NB4 (cell line): Measurements from ENCODE around the gene RPL41.
"Not testable (repeated sequence)": the region's sequence is repeated elsewhere in the genome, so short reads cannot be mapped to it uniquely, and the experiment has no call there.

Experiments used
- MYC ChIP-seq: IDR thresholded peaks from 2 replicates; pipeline ENCODE4 v1.6.1; 2011; ENCODE audit warnings: low read depth, low read length
- POLR2A ChIP-seq: IDR thresholded peaks from 2 replicates; pipeline ENCODE4 v1.6.1; 2011; ENCODE audit warnings: mild to moderate bottlenecking; ENCODE audit not compliant: insufficient read length; ENCODE audit errors: extremely low read depth
- TF ChIP-seq, protein P1 (sequence below): IDR thresholded peaks from one replicate; pipeline ENCODE4 v1.5.1; 2012; ENCODE audit warnings: low read depth, low read length
- TF ChIP-seq, protein P2 (sequence below): IDR thresholded peaks from 2 replicates; pipeline ENCODE4 v1.6.1; 2011; ENCODE audit warnings: low read depth, low read length

DNA sequence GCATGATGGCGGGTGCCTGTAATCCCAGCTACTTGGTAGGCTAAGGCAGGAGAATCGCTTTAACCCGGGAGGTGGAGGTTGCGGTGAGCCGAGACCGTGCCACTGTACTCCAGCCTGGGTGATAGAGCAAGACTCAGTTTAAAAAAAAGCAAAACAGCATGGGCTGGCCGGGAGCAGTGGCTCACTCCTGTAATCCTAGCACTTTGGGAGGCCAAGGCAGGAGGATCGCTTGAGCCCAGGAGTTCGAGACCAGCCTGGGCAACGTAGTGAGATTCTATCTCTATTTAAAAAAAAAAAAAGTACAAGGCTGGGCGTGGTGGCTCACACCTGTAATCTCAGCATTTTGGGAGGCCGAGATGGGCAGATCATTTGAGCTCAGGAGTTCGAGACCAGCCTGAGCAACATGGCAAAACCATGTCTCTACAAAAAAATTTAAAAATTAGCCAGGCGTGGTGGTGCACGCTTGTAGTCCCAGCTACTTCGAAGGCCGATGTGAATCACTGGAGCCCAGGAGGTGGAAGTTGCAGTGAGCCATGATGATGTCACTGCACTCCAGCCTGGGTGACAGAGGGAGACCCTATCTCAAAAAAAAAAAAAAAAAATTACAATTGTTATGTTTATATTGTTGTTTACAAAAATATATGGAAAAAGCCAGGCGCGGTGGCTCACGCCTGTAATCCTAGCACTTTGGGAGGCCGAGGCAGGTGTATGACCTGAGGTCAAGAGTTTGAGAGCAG is 40.2 kb downstream of the RPL41 start:
- TF ChIP-seq, protein P1, sequence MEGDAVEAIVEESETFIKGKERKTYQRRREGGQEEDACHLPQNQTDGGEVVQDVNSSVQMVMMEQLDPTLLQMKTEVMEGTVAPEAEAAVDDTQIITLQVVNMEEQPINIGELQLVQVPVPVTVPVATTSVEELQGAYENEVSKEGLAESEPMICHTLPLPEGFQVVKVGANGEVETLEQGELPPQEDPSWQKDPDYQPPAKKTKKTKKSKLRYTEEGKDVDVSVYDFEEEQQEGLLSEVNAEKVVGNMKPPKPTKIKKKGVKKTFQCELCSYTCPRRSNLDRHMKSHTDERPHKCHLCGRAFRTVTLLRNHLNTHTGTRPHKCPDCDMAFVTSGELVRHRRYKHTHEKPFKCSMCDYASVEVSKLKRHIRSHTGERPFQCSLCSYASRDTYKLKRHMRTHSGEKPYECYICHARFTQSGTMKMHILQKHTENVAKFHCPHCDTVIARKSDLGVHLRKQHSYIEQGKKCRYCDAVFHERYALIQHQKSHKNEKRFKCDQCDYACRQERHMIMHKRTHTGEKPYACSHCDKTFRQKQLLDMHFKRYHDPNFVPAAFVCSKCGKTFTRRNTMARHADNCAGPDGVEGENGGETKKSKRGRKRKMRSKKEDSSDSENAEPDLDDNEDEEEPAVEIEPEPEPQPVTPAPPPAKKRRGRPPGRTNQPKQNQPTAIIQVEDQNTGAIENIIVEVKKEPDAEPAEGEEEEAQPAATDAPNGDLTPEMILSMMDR, result not testable (repeated sequence)
- not testable (repeated sequence) for TF ChIP-seq POLR2A, MYC
- TF ChIP-seq, protein P2, sequence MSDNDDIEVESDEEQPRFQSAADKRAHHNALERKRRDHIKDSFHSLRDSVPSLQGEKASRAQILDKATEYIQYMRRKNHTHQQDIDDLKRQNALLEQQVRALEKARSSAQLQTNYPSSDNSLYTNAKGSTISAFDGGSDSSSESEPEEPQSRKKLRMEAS, result not testable (repeated sequence)
